ENCODE data around the gene S100A4. TPM values are rescaled to one million over a fixed set of nuclear protein-coding genes. Genes with fewer than 3 reads are reported as not detected.

S100A4 gene
- total and polyA plus RNA-seq, 7 donors: 27.0 to 155 (median 54.7) TPM

GRCh38 chr1:153550398-153550758 lies 4.8 kb upstream of the S100A4 start:
- Histone ChIP-seq H3K36me3 (ENCODE audit: insufficient read depth in 1 of 2, low read depth in 1 of 2) (no peaks in the 10 kb centered on the region), H3K27ac (no peak overlapping the region), H3K4me1 (peaks cover 9% of the 10 kb centered on the region), H3K27me3 (ENCODE audit: insufficient read depth in 3 of 3, low read length in 2 of 3) (no peaks in the 10 kb centered on the region), H3K4me3 (no peak overlapping the region), H3K9me3 (no peaks in the 10 kb centered on the region)
- ATAC-seq: no peak
- intact Hi-C loops (cut with DNase I): no loop called here
- DNase-seq: no peak
- TF ChIP-seq CTCF (IDR thresholded peaks at IDR 0.05): no peak
- WGBS, 3 donors: 66 to 80% (median 76%) methylated on average over 4 of the region's 4 CpGs

GRCh38 chr1:153549741-153550397 lies 4.3 kb upstream of the S100A4 start:
- DNase-seq: peak in 1 of 2 donors; percentile 46
- Histone ChIP-seq H3K4me3 (no peak overlapping the region), H3K27ac (peak overlapping the region; percentile 39), H3K27me3 (ENCODE audit: insufficient read depth in 3 of 3, low read length in 2 of 3) (no peaks in the 10 kb centered on the region), H3K36me3 (ENCODE audit: insufficient read depth in 1 of 2, low read depth in 1 of 2) (no peaks in the 10 kb centered on the region), H3K4me1 (peaks cover 14% of the 10 kb centered on the region), H3K9me3 (no peaks in the 10 kb centered on the region)
- no peak for TF ChIP-seq CTCF (IDR thresholded peaks at IDR 0.05)
- intact Hi-C loops (cut with DNase I): no loop called here
- 62 to 69% (median 64%) methylated on average over 6 of the region's 6 CpGs for WGBS, 3 donors
- ATAC-seq: no peak

- peak within 1 kb of the TSS; percentile 39 for H3K27ac ChIP-seq
- WGBS, 3 donors: 58 to 61% (median 58%) methylated on average over 14 of the region's 14 CpGs
- no peak for TF ChIP-seq CTCF (IDR thresholded peaks at IDR 0.05)
- ATAC-seq (peak; percentile 29 to 67 (median 56)), DNase-seq (peak; percentile 82 to 85)
- no peaks in the 10 kb centered on the region for H3K9me3 ChIP-seq
- intact Hi-C loops (cut with DNase I): no loop called here
- H3K36me3 ChIP-seq (ENCODE audit: insufficient read depth in 1 of 2, low read depth in 1 of 2): no peaks in the 10 kb centered on the region
- no peaks in the 10 kb centered on the region for H3K27me3 ChIP-seq (ENCODE audit: insufficient read depth in 3 of 3, low read length in 2 of 3)
- H3K4me3 ChIP-seq: no peak within 1 kb of the TSS
- peaks cover 17% of the 10 kb centered on the region for H3K4me1 ChIP-seq
These were observed 3.4 kb upstream of the S100A4 start, which contains the start of gene S100A3 for GRCh38 chr1:153548722-153549688. Gene S100A3 (minus strand): TSS chr1:153549258. CDS start chr1:153548485, 773 bp downstream.

GRCh38 chr1:153547560-153548551 lies 2.2 kb upstream of the S100A4 start:
- Histone ChIP-seq H3K9me3 (no peaks in the 10 kb centered on the region), H3K36me3 (ENCODE audit: insufficient read depth in 1 of 2, low read depth in 1 of 2) (no peaks in the 10 kb centered on the region), H3K4me1 (peaks cover 17% of the 10 kb centered on the region), H3K27ac (no peak overlapping the region), H3K4me3 (no peak overlapping the region), H3K27me3 (ENCODE audit: insufficient read depth in 3 of 3, low read length in 2 of 3) (no peaks in the 10 kb centered on the region)
- ATAC-seq: no peak
- intact Hi-C loops (cut with DNase I): no loop called here
- peak in 1 of 2 donors; percentile 43 for DNase-seq
- TF ChIP-seq CTCF (IDR thresholded peaks at IDR 0.05): no peak
- WGBS, 3 donors: 79 to 89% (median 85%) methylated on average over 19 of the region's 19 CpGs
